SH-SY5Y (cell line): ENCODE measurements around the gene EPS15.

Experiments
- GATA2 ChIP-seq: IDR thresholded peaks from 2 replicates; pipeline ENCODE4 v1.6.1; 2011; ENCODE audit warnings: mild to moderate bottlenecking, low read depth, low read length
- GATA3 ChIP-seq: IDR thresholded peaks from 2 replicates; pipeline ENCODE4 v1.6.1; 2011; ENCODE audit warnings: low read depth, mild to moderate bottlenecking, low read length, moderate library complexity

- TF ChIP-seq GATA2 (no peak), GATA3 (no peak)
Measured at GRCh38 chr1:51340380-51340779, 178.7 kb downstream of the EPS15 start.
